ENCODE data around the gene CARNS1.
A peak's percentile ranks its signal among the peaks of the same experiment; 100 is the strongest.

The CARNS1 gene

GRCh38 chr11:67415501-67416304 is at the start of gene CARNS1:
CARNS1 (plus strand) TSS chr11:67415678; CDS start chr11:67416200, 522 bp downstream.
- DNase-seq (ENCODE audit: low read depth in 2 of 2), result no peak

GRCh38 chr11:67365736-67366444 is 49.6 kb upstream of the CARNS1 start:
- DNase-seq (ENCODE audit: low read depth in 2 of 2), result no peak

GRCh38 chr11:67366546-67366945 is 48.9 kb upstream of the CARNS1 start:
- no peak for DNase-seq (ENCODE audit: low read depth in 2 of 2)

- no peak for DNase-seq (ENCODE audit: low read depth in 2 of 2)
Measured at GRCh38 chr11:67366961-67367760, 48.3 kb upstream of the CARNS1 start.

- DNase-seq (ENCODE audit: low read depth in 2 of 2), result no peak
Measured at GRCh38 chr11:67367761-67368227, 47.7 kb upstream of the CARNS1 start.

GRCh38 chr11:67368621-67369020 is 46.9 kb upstream of the CARNS1 start:
- DNase-seq (ENCODE audit: low read depth in 2 of 2), result peak in 1 of 2 donors; percentile 24

- DNase-seq (ENCODE audit: low read depth in 2 of 2), result no peak
Measured at GRCh38 chr11:67369275-67369674, 46.2 kb upstream of the CARNS1 start.

- no peak for DNase-seq (ENCODE audit: low read depth in 2 of 2)
Measured at GRCh38 chr11:67369801-67370284, 45.6 kb upstream of the CARNS1 start.

GRCh38 chr11:67370351-67371076 is 45.0 kb upstream of the CARNS1 start:
- DNase-seq (ENCODE audit: low read depth in 2 of 2), result no peak

GRCh38 chr11:67371189-67371910 is 44.1 kb upstream of the CARNS1 start:
- DNase-seq (ENCODE audit: low read depth in 2 of 2), result no peak

- DNase-seq (ENCODE audit: low read depth in 2 of 2), result no peak
Measured at GRCh38 chr11:67371911-67372320, 43.6 kb upstream of the CARNS1 start.

- peak in 1 of 2 donors; percentile 20 for DNase-seq (ENCODE audit: low read depth in 2 of 2)
Measured at GRCh38 chr11:67372321-67372992, 43.0 kb upstream of the CARNS1 start.

GRCh38 chr11:67372993-67373647 is 42.4 kb upstream of the CARNS1 start, which contains the start of gene CLCF1:
CLCF1 (minus strand) TSS chr11:67373598; CDS start chr11:67373539, 59 bp downstream.
- peak in 1 of 2 donors; percentile 40 for DNase-seq (ENCODE audit: low read depth in 2 of 2)

GRCh38 chr11:67373648-67374570 is 41.6 kb upstream of the CARNS1 start:
- DNase-seq (ENCODE audit: low read depth in 2 of 2), result peak; percentile 65 to 79

- DNase-seq (ENCODE audit: low read depth in 2 of 2), result no peak
Measured at GRCh38 chr11:67374571-67375281, 40.8 kb upstream of the CARNS1 start.

GRCh38 chr11:67375320-67376055 is 40.0 kb upstream of the CARNS1 start:
- no peak for DNase-seq (ENCODE audit: low read depth in 2 of 2)
